CD4-positive, alpha-beta T cell treated with Interleukin-6 at 100 ng/mL for 8 hours (primary cell): ENCODE results near the gene HOXC11.

Experiments
- DNase-seq: peaks from one replicate; pipeline ENCODE4 v3.0.0-alpha.2; 2020; ENCODE audit warnings: mixed read lengths, low spot score

HOXC11 gene

GRCh38 chr12:53984901-53985691 is 12.2 kb downstream of the HOXC11 start, which contains the start of gene HOXC10:
Gene HOXC10, plus strand, starts transcription at chr12:53985146. Its CDS starts 114 bp downstream, at chr12:53985260.
- DNase-seq: peak; percentile 56

GRCh38 chr12:53985692-53985993 is 12.7 kb downstream of the HOXC11 start:
- no peak for DNase-seq

- no peak for DNase-seq
These were observed 13.2 kb downstream of the HOXC11 start for GRCh38 chr12:53985994-53986685.

DNA sequence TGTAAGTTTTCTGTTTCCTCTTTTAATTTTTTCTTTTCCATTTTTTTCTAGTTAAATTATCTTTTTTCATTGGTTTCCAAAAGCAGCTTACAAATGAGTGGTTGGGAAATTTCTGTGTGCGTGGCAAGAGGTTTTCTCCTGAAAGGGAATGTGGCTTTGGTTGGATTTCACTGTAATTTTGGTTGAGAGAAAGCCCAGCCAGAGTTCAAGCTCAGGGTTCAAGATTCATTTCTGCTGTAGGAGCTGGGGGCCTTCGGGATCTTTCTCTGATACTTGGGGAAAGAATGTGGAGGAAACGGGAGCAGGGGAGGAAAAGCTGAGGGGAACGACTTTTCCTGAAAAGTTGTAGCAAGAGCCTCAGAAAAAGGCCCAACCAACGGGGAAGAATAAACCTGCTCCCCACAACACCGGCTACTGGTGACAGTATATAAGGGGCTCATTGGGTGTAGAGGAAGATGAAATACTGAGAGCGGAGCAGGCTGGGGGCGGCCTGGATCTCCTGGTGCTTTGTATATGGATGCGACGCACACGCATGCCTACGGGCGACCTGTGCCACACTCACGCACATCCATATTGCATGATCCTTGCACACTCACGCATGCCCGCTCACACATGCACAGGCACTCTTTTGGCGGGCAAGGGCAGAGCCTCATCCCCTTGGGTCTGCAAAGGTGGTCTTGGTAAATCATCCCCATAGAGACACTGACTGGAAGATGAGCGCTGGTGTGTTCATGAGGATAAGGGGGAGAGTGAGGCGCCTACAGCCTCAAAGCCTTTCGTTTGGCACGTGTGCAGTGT is 14.0 kb downstream of the HOXC11 start:
- no peak for DNase-seq

DNA sequence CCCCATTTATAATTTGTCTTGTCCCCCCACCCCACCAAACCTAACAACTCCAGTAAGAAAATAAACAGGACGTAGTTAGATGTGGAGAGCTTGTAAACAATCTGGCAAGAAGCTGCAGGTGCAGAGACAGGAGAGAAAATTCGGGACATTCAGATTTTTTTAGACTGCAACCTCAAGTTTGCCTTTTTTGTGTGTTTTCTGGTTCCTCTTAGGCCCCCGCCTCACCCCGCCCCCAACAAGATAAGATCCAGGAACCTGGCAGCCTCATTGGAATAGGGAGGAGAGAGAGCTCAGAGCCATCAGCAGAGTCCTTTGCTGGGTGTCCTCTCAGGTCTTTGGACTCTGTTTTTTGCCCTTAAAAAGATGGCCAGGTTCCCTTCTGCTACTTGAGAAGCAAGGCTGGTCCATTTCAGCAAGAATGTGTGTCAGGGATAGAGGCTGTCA is 14.9 kb downstream of the HOXC11 start:
- no peak for DNase-seq

GRCh38 chr12:53988541-53989226 is 15.8 kb downstream of the HOXC11 start:
- no peak for DNase-seq

DNA sequence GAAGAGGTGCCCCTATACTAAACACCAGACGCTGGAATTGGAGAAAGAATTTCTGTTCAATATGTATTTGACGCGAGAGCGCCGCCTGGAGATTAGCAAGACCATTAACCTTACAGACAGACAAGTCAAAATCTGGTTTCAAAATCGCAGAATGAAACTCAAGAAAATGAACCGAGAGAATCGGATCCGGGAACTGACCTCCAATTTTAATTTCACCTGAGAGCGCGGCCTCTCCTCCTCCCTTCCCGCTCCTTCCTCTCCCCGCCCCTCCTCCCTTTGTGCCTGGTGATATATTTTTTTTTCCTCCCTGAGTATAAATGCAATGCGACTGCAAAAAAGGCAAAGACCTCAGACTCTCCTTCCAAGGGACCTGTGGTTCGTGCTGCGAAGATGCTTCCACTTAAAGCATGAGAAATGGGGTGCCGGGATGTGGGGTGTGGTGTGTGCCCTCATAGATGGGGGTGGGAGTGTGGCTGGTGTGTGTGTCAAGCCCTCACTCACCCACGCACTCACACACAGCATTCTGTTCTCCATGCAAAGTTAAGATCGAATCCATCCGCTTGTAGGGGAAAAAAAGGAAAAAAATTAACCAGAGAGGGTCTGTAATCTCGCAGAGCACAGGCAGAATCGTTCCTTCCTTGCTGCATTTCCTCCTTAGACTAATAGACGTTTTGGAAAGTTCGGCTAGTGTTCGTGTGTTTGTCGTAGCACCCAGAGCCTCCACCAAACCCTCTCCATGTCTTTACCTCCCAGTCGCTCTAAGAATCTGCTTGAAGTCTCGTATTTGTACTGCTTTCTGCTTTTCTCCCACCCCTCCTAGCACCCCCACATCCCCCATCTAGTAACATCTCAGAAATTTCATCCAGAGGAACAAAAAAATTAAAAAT is 16.5 kb downstream of the HOXC11 start:
- no peak for DNase-seq

GRCh38 chr12:53990311-53991076 is 17.6 kb downstream of the HOXC11 start:
- DNase-seq: no peak

DNA sequence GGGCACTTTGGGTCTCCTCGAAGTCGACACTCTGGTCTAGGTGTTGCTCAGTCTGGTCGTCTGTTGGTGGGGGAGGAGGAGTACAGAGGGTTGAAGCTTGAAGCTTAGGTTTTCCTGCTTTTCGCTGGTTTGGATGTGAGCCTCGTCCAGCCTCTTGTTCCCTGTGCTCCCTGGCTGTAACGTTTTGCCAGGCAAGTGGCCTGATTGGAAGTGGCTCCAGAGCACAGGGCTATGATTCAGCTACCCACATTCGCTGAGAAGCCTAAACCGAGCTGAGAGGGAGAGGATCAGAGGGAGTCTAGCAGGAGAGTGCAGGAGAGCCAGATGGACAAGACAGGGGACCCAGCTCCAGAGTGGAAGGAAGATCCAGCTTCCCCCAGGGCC is 18.1 kb downstream of the HOXC11 start:
- no peak for DNase-seq

- DNase-seq: no peak
These were observed 19.5 kb downstream of the HOXC11 start for GRCh38 chr12:53992377-53992889.

DNA sequence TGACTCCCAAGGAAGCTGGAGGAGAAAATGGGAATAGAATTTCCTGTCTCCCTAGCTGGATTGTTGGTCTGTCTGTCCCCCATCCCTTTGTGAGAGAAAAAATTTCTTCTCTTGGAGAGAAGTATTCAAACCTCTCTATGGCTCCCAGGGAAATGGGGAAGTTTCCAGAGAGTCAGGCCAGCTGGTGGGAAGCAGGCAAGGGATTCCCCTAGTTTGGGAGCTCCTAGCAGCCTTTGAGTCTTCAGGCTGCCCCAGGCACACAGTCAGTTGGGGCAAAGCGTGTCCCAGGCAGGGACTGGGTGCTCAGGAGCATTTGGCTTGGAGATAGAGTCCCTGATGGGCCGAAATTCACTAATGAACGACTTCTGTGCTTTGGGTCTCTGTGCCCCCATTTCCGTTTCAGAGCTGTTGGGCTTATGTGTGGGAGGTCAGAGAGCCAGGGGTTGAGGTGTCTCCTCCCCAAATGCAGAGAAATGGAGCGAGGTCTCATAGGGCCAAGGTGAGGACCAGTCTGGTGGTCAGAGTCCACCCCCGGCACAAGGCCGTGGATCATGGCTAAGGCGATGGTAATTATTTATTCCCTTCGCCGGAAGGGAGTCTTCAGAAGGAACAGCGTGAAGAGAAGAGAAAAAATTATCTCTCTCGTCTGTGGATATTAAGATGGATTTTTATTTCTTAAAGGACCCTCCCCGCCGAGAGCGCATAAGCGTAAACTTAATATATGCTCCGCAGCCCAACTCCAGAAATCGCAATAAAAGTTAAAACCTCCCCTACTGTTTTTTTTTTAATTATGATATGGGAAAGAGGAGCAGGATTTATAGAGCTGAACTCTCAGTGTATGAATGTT is 20.5 kb downstream of the HOXC11 start:
- no peak for DNase-seq

GRCh38 chr12:53994009-53994263 is 21.0 kb downstream of the HOXC11 start:
- DNase-seq: no peak

GRCh38 chr12:53994264-53995001 is 21.5 kb downstream of the HOXC11 start:
- DNase-seq: no peak

DNA sequence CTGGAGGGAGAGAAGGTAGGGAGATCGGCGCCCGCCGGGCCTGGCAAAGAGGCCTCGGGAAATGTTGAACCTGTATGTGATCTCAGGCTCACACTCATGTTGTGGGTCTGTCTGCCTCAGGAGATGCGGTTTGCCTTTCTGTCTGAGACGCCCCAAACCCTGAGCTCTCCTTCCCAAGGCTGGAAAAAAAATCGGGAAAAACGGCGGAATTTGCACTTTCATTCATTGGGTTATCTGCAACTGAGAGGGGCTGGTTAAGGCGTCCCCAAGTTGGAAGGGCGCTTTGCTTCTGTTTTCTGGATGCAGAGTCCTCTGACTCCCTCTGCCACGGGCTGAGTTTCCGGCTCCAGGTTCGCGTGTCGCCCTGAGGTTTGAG is 22.1 kb downstream of the HOXC11 start:
- DNase-seq: peak; percentile 14

- no peak for DNase-seq
These were observed 22.7 kb downstream of the HOXC11 start for GRCh38 chr12:53995378-53996239.

DNA sequence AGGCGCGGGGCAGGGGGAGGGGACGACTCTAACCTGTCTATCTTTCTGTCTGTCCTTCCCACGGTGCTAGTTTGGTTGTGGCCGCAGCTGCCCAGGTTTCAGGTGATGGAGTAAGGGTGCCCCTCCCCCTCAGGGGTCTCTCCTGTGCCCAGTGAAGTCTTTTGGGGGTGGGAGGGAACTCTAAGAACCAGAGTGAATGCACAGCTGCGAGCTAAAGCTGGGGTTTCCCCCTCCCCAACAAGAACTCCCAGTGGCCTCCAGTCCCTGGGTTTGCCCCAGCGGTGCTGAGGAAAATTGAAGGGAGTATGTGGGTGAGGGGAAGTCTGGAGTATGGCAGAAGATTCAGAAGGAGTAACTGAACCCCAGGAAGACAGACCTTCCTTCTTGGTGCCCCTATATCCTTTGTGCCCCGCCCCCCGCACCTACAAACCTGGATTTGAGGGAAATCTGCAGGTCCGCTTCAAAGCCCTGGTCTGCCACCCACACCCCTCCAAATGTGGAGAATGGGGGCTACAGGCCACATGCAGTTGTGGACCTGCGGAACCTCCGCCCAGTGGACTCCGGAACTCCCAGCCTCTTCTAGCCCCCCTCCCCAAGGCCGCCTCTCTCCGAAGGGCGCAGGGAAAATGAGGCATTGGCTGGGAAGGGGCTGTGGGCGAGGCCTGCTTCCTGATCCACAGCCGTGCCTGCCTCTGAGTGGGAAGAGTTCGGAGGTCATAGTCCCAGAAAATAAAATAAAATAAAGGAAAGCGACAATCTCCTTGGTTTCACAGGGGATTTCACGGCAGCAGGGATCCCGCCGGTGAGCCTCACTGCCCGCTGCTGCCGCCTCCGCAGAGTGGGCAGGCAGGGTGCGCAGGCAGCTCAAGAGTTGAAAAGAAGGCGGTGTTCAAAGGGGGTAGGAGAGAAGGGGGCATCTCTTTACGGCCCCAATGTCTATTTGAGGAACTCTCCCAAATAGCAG is 23.6 kb downstream of the HOXC11 start:
- no peak for DNase-seq
